Cardiac muscle cell (in vitro differentiated cells and primary cell): Measurements from ENCODE around the gene SPOCK3. TPM values are rescaled to one million over a fixed set of nuclear protein-coding genes. Genes with fewer than 3 reads are reported as not detected.

Source experiments
- DNase-seq, 2 donors: peaks; one replicate each; pipeline versions ENCODE4 v3.0.0 to v3.0.0-alpha.2; 2010 to 2017; ENCODE audit warnings: low read depth in 1 of 2, low spot score in 1 of 2
- H3K27ac ChIP-seq: fragments of 200-600 bp; sonication (generic); 2 replicates; pipeline ENCODE4 v1.5.1; 2016
- H3K27me3 ChIP-seq: fragments of 200-600 bp; sonication (generic); 2 replicates; pipeline ENCODE4 v1.6.0; 2016; ENCODE audit warnings: control low read depth
- H3K36me3 ChIP-seq: fragments of 200-600 bp; sonication (generic); 2 replicates; pipeline ENCODE4 v1.5.1; 2016; ENCODE audit warnings: control low read depth
- H3K4me1 ChIP-seq: fragments of 200-600 bp; sonication (generic); 2 replicates; pipeline ENCODE4 v1.8.1; 2017; ENCODE audit warnings: low read depth, mild to moderate bottlenecking, mixed run types
- H3K4me3 ChIP-seq: fragments of 200-600 bp; sonication (generic); 2 replicates; pipeline ENCODE4 v1.5.1; 2016; ENCODE audit warnings: mild to moderate bottlenecking
- H3K9me3 ChIP-seq: fragments of 200-600 bp; sonication (generic); 2 replicates; pipeline ENCODE4 v1.5.1; 2017; ENCODE audit warnings: low read depth, mild to moderate bottlenecking, control low read depth
- CTCF ChIP-seq: IDR thresholded peaks from 2 replicates; pipeline ENCODE4 v1.5.1; 2012; ENCODE audit warnings: low read depth, mild to moderate bottlenecking, low read length
- polyA plus RNA-seq: library from polyadenylated mRNA; unstranded; fragments of >200 nt; fragmentation: Nextera tagmentation; extraction: Ambion mirVana; gene quantifications from 2 replicates; pipeline ENCODE4 v1.2.1, GENCODE V29; 2016
- total RNA-seq: library from RNA; depleted of rRNA; stranded (reverse); fragments of >200 nt; gene quantifications from 2 replicates; pipeline ENCODE4 v1.2.3, GENCODE V29; 2016

Gene SPOCK3
- total and polyA plus RNA-seq, 2 experiments from 2014 or later, result 1.3 to 4.6 TPM

- no peak overlapping the region for H3K27ac ChIP-seq
- DNase-seq, result no peak
- TF ChIP-seq CTCF, result no peak
Observed at GRCh38 chr4:167041524-167041923, 192.8 kb downstream of the SPOCK3 start.

GRCh38 chr4:167035390-167035789 lies 198.9 kb downstream of the SPOCK3 start:
- Histone ChIP-seq H3K27ac (no peak overlapping the region), H3K9me3 (no peaks in the 10 kb centered on the region), H3K27me3 (no peaks in the 10 kb centered on the region), H3K4me1 (no peaks in the 10 kb centered on the region), H3K36me3 (no peaks in the 10 kb centered on the region), H3K4me3 (no peak overlapping the region)
- no peak for TF ChIP-seq CTCF
- no peak for DNase-seq

More at GRCh38 chr4:167041524-167041923, 192.8 kb downstream of the SPOCK3 start:
- H3K9me3 ChIP-seq, result no peaks in the 10 kb centered on the region
- H3K27me3 ChIP-seq, result no peaks in the 10 kb centered on the region
- H3K36me3 ChIP-seq, result no peaks in the 10 kb centered on the region
- H3K4me1 ChIP-seq, result no peaks in the 10 kb centered on the region
- H3K4me3 ChIP-seq, result no peak overlapping the region

GRCh38 chr4:167034983-167035382 lies 199.3 kb downstream of the SPOCK3 start:
- Histone ChIP-seq H3K4me1 (no peaks in the 10 kb centered on the region), H3K27me3 (no peaks in the 10 kb centered on the region), H3K9me3 (no peaks in the 10 kb centered on the region), H3K36me3 (no peaks in the 10 kb centered on the region), H3K4me3 (no peak overlapping the region), H3K27ac (no peak overlapping the region)
- TF ChIP-seq CTCF, result no peak
- no peak for DNase-seq

GRCh38 chr4:167032871-167033270 lies 201.4 kb downstream of the SPOCK3 start:
- H3K9me3 ChIP-seq, result no peaks in the 10 kb centered on the region
- H3K27me3 ChIP-seq, result no peaks in the 10 kb centered on the region
- H3K36me3 ChIP-seq, result no peaks in the 10 kb centered on the region
- H3K4me1 ChIP-seq, result no peaks in the 10 kb centered on the region
- TF ChIP-seq CTCF, result no peak
- no peak overlapping the region for H3K27ac ChIP-seq
- no peak overlapping the region for H3K4me3 ChIP-seq
- peak in 1 of 2 donors; percentile 14 for DNase-seq

- H3K9me3 ChIP-seq, result no peaks in the 10 kb centered on the region
- no peak overlapping the region for H3K4me3 ChIP-seq
- no peaks in the 10 kb centered on the region for H3K27me3 ChIP-seq
- TF ChIP-seq CTCF, result no peak
- H3K4me1 ChIP-seq, result no peaks in the 10 kb centered on the region
- no peaks in the 10 kb centered on the region for H3K36me3 ChIP-seq
- H3K27ac ChIP-seq, result no peak overlapping the region
- DNase-seq, result peak in 1 of 2 donors; percentile 32
Observed at GRCh38 chr4:167031534-167032156, 202.6 kb downstream of the SPOCK3 start.

GRCh38 chr4:167028976-167029375 lies 205.3 kb downstream of the SPOCK3 start:
- no peak for TF ChIP-seq CTCF
- Histone ChIP-seq H3K27me3 (no peaks in the 10 kb centered on the region), H3K9me3 (no peaks in the 10 kb centered on the region), H3K4me1 (no peaks in the 10 kb centered on the region), H3K4me3 (no peak overlapping the region), H3K27ac (no peak overlapping the region), H3K36me3 (no peaks in the 10 kb centered on the region)
- DNase-seq, result no peak
